RKO (cell line): ENCODE results near the gene P4HA3.
"Not testable (repeated sequence)": the region's sequence is repeated elsewhere in the genome, so short reads cannot be mapped to it uniquely, and the experiment has no call there.

ENCODE experiments used
- DNase-seq: peaks from one replicate; pipeline ENCODE4 v3.0.0-alpha.2; 2016; ENCODE audit warnings: low spot score

P4HA3 gene

DNA sequence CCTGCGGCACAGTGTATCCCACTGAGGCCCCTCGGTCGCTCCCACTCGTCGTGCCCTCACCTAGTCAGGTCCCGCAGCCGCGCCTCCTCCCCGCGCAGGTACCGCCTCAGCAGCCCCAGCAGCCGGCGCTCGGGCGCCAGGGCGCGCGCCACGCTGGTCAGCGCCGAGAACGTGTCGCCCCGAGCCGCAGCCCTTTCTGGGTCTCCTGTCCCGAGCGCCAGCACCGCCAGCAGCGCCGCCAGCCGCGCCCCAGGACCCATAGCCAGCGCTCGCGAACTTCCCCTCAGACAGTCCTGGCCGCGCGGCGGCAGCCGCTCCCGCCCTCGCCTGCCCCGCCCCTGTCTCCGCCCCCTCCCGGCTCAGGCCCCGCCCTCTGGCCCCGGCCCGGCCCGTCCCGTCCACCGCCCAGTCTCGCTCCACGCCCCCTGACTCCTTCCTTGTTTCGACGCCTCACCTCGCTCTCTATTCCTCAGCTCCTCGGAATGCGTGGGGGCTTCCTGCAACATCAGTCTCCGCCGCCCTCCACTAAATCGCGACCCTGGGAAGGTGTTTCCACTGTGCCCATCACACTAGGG lies at the start of gene P4HA3:
Gene P4HA3, minus strand, starts transcription at position 289 of the 575 bp plus-strand sequence. Its CDS starts 29 bp downstream, at position 260.
- no peak for DNase-seq

DNA sequence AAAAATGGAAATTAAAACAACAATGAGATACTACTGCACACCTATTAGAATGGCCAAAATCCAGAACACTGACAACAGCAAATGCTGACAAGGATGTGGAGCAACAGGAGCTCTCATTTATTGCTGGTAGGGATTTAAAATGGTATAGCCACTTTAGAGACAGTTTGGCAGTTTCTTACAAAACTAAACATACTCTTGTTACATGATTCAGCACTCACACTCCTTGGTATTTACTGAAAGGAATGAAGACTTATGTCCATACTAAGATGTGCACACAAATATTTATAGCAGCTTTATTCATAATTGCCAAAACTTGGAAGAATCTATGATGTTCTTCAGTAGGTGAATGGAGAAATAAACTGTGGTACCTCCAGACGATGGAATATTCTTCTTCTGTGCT lies 46.0 kb upstream of the P4HA3 start:
- no peak for DNase-seq

DNA sequence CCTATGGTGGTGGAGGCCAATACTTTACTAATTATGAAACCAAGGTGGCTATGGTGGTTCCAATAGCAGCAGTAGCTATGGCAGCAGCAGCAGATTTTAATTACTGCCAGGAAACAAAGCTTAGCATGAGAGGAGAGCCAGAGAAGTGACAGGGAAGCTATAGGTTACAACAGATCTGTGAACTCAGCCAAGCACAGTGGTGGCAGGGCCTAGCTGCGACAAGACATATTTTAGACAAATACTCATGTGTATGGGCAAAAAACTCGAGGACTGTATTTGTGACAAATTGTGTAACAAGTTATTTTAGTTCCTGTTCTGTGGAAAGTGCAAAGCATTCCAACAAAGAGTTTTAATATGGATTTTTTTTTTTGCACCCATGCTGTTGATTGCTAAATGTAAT lies 44.2 kb upstream of the P4HA3 start:
- DNase-seq: no peak

DNA sequence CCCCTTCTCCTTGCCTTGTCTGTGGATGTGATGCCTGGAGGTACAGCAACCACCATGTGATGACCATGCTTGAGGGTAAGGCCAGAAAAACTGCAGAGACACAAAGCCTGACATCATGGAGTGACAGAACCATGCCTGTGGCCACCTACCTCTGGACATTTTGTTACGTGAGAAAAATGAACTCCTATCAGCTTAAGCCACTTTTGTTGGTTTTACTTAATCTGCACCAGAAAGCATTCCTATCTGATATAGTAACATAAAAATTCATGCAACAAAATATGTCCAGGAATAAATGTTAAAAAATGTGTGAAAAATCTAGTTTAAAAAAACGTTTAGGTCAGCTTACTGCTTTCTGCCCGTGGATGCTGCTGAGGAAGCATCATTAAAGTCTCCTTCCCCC lies 42.6 kb upstream of the P4HA3 start:
- DNase-seq: no peak

DNA sequence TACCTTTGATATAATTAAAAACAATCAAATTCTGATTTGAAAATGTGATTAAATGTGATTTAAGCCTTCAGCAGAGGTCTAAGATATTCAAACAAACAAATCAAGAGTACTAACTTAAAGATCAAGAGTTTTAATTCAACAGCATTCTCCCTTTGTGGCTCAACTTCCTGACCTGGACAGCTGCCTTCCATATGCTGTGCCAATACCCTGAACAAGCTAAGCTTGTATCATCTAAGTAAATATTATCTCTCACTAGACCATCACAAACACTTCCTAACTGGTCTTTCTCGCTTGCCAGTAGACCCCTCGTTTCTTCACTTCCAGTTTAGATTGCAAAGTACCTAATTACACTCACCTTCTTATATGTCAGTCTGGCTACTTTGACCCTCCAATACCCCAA lies 35.9 kb upstream of the P4HA3 start:
- DNase-seq: no peak

DNA sequence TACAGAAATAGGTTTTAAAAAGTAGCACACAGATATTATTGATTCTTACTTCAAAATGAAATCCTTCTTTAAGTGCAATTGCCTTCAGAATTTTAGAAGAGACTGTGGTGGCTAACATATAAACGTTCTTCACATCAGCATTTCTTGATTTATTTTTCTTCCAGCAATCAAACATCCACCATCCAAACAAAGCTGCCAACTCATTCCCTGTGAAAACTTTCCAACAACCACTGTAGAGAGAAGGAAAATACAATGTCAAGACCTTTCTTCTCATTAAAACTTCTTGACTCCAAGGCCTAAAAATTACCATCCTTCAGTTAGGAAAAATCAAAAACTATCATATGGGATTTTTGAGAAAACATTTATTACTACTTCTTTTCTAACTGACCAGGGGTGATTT lies 34.0 kb upstream of the P4HA3 start:
- DNase-seq: no peak

DNA sequence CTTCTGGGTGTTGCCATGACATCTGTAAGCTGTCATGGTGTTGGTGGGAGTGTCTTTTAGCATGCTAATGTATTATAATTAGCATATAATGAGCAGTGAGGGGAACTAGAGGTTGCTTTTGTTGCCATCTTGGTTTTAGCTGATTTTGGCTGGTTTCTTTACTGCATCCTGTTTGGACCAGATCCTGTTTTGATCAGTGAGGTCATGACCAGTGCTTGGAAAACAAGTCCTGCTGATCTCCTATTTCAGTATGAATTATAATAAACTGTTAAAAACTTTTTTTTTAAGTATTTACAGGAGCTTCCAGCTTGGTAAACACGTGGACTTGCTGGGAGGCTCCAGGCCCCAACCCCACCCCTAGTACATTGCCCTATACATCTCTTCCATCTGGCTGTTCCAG lies 30.5 kb upstream of the P4HA3 start:
- DNase-seq: no peak

DNA sequence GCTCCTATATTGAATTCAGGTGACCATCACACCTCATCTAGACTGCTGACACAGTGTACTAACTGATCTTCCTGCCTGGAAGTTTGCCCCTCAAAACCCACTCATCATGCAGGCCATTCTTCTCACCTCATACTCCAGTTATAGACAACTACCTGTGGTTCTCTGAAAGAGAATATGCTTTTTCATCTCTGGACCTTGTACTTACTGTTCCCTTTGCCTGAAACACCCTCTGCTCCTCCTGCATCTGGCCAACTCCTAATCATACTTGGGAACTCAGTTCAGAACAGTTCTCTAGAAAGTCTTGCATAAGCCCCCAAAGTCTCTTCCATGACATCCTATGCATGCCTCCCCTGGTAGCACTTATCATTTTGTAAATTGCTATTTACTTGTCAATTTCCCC lies 28.2 kb upstream of the P4HA3 start:
- DNase-seq: no peak

DNA sequence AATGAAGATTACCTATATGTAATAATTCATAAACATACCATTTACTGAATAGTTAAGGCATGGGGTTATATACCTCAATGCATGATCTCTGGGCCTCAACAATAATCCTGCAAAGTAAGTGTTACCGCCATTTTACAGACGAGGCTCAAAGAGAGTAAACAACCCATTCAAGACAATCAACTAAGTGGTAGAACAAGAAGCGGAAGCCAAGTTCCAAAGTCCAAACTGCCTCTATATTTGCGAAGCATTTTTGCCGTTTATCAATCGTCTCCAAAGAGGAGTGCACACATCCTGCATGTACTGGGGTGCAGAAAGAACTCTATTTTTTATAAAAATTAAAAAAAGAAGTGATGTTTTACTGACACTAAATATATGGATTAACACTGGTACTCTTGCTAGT lies 27.5 kb upstream of the P4HA3 start:
- no peak for DNase-seq

DNA sequence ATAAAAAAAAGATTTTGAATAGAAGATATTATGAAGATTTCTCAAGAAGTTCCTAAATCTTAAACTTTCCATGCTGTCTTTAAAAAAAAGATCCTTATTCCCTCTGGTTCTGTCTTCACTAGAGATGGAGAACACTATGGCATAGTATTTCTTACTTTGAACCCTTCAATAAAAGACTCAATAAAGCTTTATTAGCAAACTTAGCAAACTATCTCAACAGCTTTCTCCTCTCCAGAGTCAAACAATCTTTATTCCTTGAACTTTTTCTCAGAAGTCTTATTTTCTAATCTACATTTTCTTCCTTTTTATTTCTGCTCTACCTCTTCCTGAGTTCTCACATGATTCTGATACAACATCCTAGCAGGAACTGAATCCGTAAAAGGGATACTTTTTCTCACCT lies 21.8 kb upstream of the P4HA3 start:
- DNase-seq: no peak

DNA sequence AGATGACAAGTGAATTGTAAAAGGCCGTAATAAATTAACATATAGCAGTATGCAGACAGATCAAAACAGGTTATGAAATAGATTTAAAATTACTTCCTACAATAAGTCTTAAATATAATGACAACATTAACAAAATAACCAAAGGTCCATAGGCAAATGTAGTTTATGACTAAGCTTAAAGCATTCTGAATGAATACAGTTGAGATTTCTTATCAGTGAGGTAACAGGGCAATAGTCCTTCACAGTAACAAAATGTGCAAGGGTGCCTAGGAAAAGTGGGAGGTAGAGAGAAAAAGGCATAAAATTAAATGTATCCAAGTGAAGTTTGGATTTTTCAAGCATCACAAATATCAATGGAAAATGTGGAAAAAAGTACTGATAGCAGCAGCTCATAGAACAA lies 20.9 kb upstream of the P4HA3 start:
- DNase-seq: no peak

DNA sequence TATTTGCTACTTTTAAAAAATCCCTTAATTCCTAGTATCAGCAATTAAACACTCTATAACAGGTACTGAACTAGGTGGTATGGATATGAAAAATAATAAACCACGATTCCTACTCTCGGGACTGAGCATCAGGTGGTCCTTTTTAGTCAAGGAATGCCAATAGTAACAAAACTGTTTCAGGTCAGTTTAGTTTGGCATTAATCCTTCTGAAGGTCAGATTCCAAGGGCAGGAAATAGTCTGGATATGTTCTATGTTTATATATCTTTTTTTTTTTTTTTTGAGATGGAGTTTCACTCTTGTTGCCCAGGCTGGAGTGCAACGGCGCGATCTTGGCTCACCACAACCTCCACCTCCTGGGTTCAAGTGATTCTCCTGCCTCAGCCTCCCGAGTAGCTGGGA lies 19.6 kb upstream of the P4HA3 start:
- not testable (repeated sequence) for DNase-seq

DNA sequence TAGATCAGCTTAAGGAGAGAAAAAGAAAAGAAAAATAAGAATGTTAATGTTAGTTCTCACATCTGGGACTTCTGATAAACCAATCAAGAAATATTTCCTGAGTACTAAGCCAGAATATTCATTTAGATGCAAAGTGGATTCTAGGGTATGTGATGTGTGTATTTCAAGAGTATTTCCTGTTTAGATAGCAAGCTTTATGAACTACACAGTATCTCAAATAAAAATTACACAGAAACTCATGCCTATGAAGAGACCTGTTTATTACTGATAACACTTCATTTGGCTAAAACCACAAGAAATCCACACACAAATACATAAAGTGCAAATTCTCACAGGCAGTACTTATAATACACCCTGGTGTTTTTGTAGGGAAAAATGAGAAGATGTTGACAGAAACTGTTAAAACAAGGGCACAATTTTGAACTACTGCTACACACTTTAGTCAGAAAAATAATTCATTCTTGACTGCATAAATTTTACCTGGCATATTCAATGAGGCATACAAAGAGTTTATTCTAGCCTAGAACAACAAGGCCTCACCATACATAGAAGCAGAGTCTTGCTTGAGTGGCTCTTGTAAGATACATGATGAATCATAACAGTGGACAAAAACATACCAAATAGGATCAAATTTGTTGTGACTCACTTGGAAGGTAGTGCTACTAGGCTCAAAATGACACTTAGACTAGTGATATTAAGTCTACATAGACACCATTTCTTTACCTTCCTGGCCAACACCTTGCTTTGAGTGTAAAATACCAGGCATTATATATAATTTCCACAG lies 18.8 kb upstream of the P4HA3 start:
- peak; percentile 65 for DNase-seq

DNA sequence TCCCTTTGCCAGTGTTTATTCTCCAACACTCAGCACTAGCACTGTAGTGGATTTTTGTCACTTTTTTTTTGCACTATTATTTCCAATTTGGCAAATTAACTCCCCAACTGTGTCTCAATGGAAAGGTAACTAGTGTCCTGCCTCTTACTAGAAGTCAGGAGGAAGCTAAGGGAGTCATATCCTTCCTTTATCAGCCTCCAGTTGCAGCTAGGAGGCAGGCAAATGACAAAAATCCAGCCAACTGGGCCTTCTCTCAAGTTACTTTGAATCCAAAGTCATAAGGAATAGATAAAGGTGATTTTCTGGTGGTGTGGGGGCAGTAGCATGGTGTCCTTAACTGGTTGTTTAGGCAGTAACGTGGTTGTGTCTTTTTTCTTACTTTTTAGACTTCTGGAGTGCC lies 15.6 kb upstream of the P4HA3 start:
- DNase-seq: no peak

DNA sequence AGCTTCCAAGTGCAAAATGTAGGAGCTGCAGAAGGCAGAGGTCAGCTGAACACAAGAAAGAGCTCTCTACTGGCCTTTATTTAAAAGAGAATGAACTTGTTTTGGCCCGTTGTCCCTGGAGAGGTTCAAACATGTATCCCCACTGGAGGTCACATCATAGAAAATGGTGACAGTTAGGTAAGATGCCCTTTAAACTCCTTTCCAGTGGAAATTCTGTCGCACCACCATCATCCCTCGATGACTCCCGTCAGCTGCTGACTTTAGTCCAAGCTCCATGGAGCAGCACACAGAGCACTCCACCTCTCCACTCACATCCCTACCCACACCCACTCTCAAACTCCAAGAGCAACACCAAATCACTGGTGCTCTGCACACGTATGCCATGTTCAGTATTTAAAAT lies 15.2 kb upstream of the P4HA3 start:
- no peak for DNase-seq

DNA sequence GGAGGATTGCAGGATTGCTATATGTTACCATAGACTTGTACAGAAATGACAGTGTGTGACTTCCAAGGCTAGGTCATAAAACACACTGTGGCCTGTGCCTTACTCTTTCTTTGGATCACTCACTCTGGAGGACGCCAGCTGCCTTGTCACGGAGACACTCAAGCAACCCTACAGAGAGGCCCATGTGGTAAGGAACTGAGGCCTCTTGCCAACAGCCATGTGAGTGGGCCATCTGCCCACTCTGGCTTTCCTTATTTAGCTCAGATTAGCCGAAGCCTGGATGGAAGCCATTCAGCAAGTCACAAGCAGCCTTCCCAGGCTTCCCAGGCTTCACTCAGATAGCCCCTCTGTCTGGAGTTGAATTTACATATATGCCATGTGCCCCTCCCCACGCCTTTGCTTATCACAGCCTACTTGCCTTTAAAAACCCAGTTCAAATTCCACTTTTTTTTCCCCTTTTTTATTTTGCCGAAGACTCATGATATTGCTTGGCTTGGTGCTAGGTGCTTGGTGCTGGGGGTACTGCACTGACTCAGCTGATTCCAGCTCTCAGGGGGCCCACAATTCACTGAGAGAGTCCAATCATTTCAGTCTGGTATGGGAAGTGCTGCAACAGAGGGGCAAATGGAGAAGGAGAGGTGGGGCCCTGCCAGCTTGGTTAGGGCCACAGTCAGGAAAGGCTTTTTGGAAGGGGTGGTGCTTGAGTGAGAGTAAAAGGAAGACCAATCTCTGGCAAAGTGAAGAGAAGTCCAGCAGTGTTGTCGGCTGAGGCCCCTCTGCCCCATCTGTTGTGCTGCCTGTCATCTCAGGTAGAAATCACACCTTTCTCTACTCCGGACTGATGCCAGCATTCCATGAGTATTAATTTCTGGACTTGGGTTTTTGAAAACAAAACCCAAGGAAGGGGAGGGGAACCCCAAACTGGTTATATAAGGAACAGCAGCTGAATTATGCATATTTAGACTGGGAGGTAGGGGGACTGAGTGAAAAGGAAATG lies 14.5 kb upstream of the P4HA3 start:
- no peak for DNase-seq

DNA sequence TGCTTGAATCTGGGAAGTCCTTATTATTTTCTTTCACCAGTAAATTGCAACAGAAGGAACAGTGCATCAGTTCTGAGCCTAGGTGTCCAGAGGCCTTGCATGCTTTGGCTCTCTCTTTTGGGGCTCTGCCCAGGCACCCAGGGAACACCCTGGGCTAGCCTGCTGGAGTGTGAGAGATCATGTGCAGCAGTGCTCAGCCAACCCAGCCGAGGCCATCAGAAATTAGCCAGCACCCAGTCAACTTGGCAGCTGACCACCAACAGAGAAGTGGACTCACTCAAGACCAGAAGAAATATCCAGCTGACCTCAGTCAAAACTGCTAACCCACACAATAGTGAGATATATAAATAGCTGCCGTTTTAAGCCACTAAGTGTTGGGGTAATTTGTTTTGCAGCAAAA lies 11.2 kb upstream of the P4HA3 start:
- DNase-seq: no peak

DNA sequence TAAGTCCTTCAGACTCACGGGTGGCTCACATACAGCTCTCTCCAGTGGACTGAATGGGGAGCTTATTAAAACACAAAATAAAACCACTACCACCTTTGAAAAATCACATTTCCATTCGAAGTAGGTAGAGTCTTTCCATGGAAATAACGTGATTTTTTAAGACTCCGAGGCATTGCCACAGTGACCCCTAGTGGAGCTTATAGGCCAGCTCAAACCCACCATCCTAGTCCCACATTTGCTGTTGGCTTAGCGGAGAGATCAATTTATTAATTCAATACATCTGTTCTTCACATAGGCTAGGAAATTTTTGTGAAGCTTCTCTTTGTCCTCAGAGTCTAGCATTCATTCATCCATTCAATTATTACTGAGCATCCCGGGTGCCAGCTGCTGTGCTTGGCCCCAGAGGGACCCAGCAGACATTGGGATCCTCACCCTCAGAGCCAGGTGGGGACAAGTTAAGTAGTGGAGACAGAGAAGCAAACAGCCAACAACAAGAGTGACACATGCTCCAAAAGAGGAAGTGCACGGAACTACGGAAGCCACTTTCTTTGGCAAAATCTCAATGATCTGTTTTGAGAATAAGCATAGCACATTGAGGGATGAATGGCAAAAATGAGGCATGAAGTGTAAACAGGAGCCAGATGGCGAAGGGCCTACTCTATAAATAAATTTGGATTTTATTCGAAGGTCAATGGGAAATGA lies 10.2 kb upstream of the P4HA3 start:
- DNase-seq: no peak

DNA sequence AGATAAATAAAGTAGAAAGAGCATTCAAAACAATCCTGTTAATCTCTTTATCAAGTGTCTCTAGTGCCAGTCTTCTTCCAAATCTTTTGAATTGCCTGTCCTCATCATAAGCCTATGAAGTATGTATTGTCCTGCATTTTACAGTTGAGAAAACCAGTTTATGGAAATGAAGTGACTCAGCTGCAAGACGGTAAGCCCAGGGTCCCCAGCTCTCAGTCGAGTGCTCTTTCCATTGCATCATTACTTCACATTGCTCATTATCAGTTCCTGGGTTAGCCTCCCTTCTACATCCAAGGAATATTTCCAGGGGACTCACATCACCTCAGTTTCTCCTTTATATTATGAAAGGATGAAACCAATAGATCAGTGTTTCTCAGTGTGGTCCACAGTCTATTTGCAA lies 9.1 kb upstream of the P4HA3 start:
- no peak for DNase-seq

DNA sequence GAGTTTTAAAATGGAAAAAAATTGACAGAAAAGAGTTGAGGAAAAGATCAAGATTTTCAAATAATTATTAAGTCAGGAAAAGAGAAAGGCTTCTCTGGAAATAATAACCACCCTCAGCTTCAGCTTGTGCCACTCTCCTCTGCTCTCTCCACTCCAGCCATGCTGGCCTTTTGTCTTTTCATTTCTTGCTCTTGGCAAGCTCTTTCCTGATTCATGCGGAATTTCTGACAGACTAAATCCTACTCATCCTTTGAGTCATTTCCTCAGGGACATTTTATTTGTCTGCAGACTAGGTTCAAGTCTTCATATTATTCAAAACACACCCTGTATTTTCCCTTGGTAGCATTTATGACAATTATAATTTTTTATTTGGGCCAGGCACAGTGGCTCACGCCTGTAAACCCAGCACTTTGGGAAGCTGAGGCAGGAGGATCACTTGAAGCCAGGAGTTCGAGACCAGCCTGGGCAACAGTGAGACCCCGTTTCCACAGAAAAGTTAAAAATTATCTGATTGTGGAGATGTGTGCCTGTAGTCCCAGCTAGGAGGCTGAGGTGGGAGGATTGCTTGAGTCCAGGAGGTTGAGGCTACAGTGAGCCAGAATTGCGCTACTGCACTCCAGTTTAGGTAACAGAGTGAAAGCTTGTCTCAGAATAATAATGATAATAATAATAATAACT lies 7.8 kb upstream of the P4HA3 start:
- DNase-seq: peak; percentile 92

DNA sequence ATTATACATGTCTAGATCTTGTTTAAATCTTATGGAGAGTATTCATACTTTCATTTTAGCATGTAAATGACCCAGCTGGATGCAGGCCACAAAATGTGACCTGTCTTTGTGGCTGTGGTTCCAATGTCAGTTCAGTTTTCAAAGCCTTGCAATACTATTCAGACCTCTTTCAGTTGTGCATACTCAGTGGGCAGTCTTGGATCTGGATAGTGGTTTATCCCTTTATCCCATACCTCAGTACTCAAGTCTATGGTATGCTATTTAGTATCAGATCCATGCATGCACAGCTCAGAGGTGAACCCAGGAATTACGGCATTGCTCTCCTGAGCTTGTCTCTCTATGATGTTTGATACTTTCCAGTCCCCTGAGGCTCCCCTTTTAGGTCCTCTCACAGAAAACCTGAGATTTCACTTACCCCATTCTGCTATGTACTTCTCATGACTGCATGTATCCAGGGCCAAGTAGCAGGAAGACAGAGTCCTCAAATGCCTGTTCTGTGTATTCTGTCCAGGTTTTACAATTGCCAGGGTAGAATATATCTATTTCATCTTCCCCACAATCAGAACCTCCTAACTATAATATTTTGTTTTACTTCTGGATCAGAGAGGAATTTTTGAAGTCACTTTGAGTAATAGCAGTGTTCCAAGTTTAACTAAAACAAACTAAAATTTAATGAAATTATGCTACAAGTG lies 6.9 kb upstream of the P4HA3 start:
- DNase-seq: no peak
